ENCODE data around the gene CACNA1H. TPM values are rescaled to one million over a fixed set of nuclear protein-coding genes. Genes with fewer than 3 reads are reported as not detected.
"Not testable (repeated sequence)": the region's sequence is repeated elsewhere in the genome, so short reads cannot be mapped to it uniquely, and the experiment has no call there.

Gene CACNA1H
- total RNA-seq, 1 experiment from 2014 or later, result 0.59 TPM

DNA sequence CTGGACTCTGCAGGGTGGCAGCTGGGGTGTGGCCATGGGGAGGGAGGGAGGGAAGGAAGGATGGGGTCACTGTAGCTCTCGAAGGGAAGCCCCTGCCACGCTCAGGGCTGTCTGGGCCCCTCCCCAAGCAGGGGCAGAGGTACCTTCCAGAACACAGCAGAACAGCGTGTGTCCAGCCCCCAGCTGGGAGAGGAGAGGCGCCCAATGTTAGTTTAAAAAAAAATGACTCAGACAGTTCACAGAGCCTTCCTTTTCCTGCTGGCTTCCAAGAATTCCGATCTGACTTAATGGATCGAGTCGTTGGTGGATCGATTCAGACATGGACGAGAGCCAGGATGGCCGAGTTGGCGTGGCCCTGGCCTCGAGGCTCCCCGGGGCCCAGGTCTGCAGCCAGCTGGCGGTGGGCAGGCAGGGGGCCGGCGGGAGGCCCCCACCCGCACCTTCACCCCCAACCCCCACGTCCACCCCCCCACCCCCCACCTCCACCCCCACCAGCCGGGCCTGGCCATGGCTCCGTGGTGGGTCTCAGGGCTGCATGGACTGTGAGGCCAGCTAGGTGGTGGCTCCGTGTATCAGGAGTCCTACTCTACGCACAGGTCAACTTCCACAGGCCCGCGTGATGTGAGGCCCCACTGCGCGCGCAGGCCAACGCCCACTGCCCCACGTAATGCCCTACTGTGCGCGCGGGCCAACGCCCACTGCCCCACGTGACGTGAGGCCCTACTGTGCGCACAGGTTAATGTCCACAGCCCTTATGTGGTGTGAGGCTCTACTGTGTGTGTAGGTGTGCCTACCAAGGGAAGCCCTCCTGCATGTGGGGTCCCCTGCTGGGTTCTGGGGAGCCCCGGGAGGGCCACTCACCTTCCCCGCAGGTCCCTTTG is 21.8 kb downstream of the CACNA1H start:
- peak; percentile 54 for DNase-seq
- no peak overlapping the region for H3K4me3 ChIP-seq
- H3K27me3 ChIP-seq, result no peaks in the 10 kb centered on the region

DNA sequence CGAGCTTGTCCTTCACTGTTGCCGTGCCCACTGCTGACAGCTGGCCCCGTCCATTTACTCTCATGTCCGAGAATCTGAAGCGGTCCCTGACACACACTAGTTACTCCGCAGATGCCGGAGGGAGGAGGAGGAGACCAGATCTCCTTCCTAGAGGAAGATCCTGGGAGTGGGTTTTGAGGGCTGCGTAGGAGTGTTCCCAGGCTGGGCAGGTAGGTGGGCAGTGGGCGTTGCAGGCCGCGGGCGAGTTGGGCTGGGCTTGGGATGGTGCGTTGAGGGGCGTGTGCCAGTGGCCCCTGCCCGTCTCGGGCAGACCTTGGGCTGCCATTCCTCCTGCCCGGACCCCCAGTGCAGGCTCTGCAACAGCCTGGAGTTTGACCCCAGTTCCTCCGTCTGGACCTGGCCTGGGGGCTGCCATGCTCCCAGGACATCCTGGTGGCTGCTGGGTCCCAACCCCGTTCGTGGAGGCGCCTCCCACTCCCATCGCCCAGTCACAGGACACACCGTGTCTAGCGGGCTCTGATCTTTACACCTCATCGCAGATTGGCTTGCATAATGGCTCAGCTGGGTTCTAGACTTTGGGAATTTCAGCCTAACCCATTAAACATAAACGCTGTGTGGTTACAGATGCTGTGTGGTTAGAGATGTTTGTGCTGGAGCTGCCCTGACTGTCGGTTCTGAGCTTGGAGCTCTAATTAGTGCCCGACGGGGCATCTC is 22.8 kb downstream of the CACNA1H start:
- Histone ChIP-seq H3K27me3 (no peaks in the 10 kb centered on the region), H3K4me3 (no peak overlapping the region), H3K36me3 (no peaks in the 10 kb centered on the region), H3K9me3 (no peaks in the 10 kb centered on the region)
- no peak for DNase-seq

More for the DNA sequence above, 21.8 kb downstream of the CACNA1H start:
- H3K36me3 ChIP-seq, result no peaks in the 10 kb centered on the region
- H3K9me3 ChIP-seq, result no peaks in the 10 kb centered on the region

DNA sequence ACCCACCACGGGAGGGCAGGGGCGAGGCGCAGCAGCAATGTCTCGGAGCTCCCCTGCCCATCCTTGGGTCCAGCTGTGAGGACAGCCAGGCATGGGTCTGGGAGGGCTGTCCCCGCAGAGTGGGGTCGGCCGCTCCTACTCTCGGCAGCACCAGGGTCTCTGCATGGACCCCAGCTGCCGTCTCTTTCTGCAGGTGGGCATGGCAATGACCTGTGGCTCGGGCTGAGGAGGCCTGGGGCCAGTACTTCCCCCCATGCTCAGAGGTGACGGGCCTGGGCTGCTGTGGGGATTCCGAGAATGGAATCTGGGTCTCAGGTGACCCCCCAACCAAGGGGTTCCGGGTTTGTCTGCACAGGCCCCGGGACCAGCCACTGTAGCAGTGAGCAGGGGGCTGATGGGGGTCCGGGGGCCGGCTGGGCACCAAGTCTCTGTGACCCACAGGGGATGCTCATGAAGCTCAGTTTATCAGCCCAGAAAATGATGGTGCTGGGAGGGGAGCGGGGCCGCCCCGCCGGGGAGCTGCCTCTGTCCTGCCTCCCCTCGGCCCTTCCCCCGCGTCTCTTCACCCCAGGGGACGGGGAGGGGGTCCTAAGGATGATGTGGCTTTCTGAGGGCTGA is 23.5 kb downstream of the CACNA1H start:
- Histone ChIP-seq H3K27me3 (no peaks in the 10 kb centered on the region), H3K9me3 (no peaks in the 10 kb centered on the region), H3K36me3 (no peaks in the 10 kb centered on the region), H3K4me3 (no peak overlapping the region)
- no peak for DNase-seq

DNA sequence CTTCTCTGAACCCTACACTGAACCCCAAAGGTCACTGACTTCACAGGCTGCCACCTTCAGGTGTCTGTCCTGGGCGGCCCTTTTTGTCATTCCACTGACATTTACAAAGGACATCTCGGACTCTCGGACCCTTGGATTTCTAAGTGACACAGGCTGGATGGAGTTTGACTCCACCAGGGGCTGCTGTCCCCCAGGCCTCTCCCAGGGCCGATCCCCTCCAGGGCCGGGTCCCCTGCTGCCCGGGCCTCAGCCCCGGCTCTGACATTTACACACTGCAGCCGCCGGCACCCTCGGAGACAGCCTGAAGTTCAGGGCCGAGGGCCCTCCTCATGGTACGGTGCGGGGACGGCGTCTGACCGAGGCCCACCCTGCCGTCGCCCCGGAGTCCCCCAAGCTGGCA is 24.1 kb downstream of the CACNA1H start:
- Histone ChIP-seq H3K36me3 (no peaks in the 10 kb centered on the region), H3K4me3 (no peak overlapping the region), H3K27me3 (no peaks in the 10 kb centered on the region), H3K9me3 (no peaks in the 10 kb centered on the region)
- DNase-seq, result no peak

DNA sequence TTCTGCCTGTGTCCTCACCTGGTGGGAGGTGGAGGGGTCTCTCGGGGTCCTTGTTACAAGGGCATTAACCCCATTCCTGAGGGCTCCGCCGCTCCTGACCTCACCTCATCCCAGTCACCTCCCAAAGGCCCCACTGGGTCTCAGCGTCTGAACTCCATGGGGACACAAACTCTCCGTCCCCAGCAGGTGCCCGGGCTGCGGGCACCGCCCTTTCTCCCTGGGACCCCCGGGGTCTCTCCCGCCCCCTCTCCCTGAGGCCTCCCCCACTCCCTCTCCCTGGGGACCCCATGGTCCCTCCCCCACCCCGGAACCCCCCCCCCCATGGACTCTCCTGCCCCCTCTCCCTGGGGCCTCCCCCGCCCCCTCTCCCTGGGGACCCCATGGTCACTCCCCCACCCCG is 24.8 kb downstream of the CACNA1H start:
- H3K27me3 ChIP-seq, result no peaks in the 10 kb centered on the region
- H3K4me3 ChIP-seq, result no peak overlapping the region
- no peaks in the 10 kb centered on the region for H3K36me3 ChIP-seq
- H3K9me3 ChIP-seq, result no peaks in the 10 kb centered on the region
- DNase-seq, result no peak

DNA sequence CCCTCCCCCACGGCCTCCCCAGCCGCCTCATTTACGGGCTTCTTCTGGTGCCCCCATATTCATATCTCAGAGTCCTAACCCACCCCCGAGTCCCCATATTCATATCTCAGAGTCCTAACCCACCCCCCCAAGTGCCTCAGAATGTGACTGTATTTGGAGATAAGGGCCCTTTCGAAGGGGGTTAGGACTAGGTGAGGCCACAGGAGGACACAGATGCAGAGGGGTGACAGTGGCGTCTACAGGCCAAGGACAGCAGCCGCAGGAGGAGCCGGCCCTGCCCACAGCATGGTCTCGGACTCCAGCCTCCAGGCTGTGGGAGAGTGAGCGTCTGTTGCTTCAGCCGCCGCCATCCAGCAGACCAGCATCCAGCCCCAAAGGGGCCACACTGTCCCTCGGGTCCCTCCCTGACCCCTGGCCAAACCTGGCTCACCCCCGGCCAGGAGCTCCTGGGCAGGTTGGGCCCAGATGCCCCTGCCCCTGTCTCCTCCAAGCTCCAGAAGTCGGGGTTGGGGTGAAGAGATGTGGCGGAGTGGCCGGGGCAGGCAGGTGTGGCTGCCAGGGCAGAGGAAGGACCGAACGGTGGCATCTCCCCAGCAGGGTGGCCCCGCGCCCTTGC is 25.5 kb downstream of the CACNA1H start:
- Histone ChIP-seq H3K36me3 (no peaks in the 10 kb centered on the region), H3K9me3 (no peaks in the 10 kb centered on the region), H3K4me3 (no peak overlapping the region), H3K27me3 (no peaks in the 10 kb centered on the region)
- no peak for DNase-seq

DNA sequence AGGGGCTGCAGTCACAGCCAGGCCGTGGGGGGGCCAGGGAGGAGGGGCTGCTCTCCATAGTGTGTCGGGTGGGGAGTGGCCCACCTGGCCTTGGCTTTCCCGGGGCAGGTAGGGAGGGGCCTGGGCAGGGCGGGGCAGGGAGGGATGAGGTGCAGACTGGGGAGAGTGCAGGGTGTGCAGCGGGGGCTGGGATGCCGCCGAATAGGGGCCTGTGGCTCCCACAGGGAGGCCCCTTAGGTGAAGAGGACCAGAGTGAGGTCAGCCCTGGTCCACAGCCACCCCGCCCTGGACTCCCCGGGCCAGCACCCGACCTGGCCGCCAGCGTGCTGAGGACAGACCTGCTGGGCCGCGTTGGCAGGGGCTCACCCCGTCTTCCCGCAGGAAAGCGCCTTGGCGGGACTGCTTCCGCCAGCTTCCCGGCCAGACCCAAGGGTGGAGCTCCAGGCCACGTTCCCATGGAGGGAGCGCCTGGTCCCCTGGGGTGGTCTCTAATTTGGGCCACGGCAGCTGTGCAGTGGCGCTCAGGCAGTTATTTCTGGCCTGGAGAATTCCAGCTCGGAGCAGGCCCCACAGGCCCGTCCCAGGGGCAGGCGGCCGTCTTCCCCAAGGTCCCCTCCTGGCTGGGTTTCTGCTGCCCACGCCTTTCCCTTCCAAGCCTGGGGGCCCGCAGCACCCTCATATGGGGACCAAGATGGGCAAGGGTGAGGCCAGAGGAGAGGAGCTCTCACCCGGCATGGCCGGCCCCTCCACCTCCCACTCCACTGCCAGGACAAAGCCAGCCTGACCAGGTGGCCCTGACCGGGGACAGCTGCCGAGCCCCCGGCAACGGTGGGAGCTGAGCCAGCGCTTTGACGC is 27.9 kb downstream of the CACNA1H start:
- no peaks in the 10 kb centered on the region for H3K27me3 ChIP-seq
- DNase-seq, result no peak
- no peak overlapping the region for H3K4me3 ChIP-seq
- H3K36me3 ChIP-seq, result no peaks in the 10 kb centered on the region
- no peaks in the 10 kb centered on the region for H3K9me3 ChIP-seq

DNA sequence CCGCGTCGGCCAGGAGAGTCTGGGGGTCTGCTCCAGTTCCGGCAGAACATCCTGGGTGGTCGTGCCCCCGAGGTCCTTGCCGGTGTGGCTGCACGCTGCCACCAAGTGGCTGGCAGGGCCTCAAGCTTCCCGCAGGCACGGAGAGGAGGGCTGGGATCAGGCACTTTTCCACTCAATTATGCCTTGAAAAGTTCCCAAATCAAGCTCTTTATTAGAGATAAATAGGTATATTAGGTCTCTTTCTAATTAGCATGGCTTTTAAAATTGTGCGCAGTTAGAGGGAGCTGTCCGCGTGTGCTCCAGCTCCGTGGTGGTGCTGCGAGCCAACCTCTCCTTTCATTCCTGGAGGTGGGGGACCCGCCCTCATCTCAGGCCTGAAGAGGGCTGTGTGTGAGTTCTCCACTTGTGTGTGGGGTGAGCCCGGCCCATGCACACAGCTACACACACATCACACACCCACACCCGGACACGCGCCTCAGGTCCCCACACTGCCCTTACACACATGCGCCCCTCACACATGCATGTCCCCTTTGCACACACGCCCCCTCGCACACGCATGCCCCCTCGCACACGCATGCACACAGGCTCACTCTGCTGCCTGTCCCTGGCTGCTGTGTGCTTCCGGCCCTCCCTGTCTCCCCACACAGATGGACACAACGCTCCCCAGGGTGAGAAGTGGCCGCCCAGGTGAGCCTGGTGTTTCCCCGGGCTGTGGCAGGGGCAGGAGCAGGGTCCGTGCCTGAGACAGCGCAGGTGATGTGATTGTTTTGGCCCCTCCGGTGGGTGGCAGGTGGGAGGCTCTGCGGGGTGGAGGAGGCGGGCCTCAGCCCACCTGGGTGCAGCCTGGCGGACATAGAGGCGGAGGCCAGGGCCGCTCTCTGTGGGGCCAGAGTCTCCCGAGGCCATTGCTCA is 28.8 kb downstream of the CACNA1H start:
- Histone ChIP-seq H3K4me3 (no peak overlapping the region), H3K27me3 (no peaks in the 10 kb centered on the region), H3K36me3 (no peaks in the 10 kb centered on the region), H3K9me3 (no peaks in the 10 kb centered on the region)
- DNase-seq, result no peak

DNA sequence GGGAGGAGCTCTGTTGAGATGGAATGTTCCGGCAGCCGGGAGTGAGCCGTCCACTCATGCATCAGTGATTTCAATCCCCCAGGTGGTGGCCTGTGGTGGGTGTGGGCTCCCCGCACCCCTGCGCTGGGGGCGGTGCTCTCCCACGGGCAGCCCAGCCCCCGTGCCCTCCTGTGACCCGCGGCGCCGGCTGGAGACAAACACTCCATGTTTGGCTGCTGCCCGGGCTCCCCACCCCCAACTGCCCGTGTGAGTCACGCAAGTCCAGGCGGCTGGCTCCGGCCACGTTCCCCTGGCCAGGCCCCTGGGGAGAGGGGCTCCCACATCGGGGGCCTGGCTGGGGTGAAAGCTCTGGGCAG is 29.4 kb downstream of the CACNA1H start:
- Histone ChIP-seq H3K36me3 (no peaks in the 10 kb centered on the region), H3K9me3 (no peaks in the 10 kb centered on the region), H3K4me3 (no peak overlapping the region), H3K27me3 (no peaks in the 10 kb centered on the region)
- peak; percentile 57 for DNase-seq

DNA sequence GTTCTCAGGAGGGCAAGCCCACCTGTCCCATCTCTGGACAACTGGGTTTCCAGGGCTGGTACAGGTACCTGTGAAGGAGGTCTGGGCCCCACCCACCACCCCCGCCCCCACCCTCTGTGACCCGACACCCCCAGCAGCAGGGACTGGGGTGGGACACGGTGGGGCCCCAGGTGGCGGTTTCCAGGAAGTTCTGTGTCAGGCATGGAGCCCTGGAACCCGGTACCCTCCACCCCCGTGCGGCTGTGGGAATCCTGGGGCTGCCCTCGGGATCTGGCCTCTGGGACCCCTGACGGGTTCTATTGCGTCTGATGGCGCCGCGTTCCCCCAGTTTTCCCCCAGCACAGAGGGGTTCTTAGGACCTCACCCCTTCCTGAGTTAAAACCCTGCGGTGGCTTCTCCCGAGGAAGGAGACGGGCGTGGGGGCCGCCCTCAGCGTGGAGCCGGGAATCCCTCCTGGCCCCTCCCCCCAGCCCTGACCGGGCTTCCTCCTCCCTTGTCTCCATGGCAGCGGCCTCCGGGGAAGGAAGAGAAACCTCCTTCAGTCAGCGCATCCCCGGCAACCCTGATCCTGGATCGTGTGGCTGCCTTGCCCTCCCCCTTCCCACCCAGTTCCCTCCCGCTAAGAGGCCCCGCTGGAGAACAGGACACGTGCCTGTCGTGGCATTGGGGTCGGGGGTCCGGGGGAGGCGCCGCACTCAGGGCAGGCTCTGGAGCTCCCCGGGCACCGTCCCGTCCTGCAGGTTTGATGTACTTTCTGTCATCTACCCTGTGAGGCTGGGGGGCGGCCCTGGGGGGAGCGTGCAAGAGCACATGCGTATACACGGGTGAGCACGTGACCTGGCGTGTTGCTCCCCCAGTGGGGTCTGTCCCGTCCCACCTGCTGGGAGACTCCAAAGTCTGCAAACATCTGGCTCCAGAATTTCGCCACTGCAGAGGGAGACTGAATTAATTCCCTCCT is 30.3 kb downstream of the CACNA1H start:
- Histone ChIP-seq H3K27me3 (peaks cover 2% of the 10 kb centered on the region; the same call in 1 of the 2 replicates), H3K9me3 (no peaks in the 10 kb centered on the region), H3K4me3 (no peak overlapping the region), H3K36me3 (no peaks in the 10 kb centered on the region)
- DNase-seq, result no peak

DNA sequence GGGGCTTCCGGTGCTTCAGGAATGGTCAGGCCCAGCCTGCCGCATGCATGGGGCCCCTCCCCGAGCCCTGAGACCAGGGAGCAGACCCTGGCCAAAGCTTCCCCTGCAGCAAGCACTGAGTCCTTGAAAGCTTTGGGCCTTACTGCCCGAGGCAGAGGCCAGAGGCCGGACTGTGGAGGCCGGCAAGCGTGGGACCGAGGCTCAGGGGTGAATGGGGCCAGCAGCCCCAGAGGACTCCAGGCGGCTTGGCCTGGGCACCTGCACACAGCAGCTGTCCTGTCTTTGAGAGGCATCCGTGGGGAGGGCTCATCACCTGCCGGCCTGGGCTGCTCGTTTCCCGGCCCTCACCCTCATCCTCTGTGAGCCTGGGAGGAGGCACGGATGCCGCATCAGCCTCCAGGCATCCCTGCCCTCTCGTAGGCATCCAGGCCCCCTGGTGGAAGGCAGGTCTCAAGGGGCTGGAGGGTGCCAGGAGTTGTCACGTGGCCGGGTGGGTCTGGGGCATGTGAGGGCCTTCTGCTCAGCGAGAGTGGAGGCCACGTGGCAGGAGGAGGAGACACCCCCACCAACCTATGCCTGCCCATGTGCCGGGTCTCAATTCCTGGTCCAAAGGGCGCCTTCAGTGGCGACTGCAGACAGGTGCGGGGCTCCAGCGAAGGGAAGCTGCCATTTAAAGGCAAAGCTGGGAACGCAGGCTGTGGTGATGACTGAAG is 31.4 kb downstream of the CACNA1H start:
- Histone ChIP-seq H3K36me3 (no peaks in the 10 kb centered on the region), H3K27me3 (peaks cover 2% of the 10 kb centered on the region; the same call in 1 of the 2 replicates), H3K9me3 (no peaks in the 10 kb centered on the region), H3K4me3 (no peak overlapping the region)
- DNase-seq, result peak; percentile 34

DNA sequence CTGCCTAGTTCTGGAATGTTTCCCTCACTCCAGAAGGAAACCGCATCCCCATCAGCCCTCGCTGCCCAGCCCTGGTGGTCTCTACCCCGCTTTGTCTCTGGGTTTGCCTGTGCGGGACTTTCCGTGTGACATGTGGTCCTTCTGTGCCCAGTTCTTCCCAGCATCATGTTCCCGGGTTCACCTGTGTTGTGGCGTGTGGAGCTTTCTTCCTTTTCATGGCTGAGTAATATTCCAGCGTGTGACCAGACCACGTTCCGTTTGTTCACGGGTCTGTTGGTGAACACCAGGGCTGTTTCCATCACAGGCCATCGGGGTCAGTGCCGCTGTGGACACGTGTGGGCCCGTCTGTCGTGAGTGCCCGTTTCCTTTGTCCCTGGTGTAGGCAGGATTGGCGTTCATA is 32.1 kb downstream of the CACNA1H start:
- no peaks in the 10 kb centered on the region for H3K36me3 ChIP-seq
- H3K27me3 ChIP-seq, result peaks cover 2% of the 10 kb centered on the region; the same call in 1 of the 2 replicates
- no peak for DNase-seq
- no peaks in the 10 kb centered on the region for H3K9me3 ChIP-seq
- no peak overlapping the region for H3K4me3 ChIP-seq

DNA sequence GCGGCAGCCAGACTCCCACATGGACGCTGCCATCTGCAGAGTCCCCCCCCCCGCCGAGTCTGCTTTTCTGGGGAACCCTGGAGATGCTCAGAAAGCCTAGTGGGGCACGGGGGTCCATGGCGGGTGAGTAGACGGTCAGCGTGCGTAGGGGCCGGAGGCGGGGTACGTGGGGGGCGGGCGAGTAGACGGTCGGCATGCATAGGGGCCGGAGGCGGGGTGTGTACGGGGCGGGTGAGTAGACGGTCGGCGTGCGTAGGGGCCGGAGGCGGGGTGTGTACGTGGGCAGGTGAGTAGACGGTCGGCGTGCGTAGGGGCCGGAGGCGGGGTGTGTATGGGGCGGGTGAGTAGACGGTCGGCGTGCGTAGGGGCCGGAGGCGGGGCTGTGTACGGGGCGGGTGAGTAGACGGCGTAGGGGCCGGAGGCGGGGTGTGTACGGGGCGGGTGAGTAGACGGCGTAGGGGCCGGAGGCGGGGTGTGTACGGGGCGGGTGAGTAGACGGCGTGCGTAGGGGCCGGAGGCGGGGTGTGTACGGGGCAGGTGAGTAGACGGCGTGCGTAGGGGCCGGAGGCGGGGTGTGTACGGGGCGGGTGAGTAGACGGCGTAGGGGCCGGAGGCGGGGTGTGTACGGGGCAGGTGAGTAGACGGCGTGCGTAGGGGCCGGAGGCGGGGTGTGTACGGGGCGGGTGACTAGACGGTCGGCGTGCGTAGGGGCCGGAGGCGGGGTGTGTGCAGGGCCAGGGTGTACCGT is 32.7 kb downstream of the CACNA1H start:
- H3K36me3 ChIP-seq, H3K4me3 ChIP-seq, H3K27me3 ChIP-seq, DNase-seq, H3K9me3 ChIP-seq: not testable (repeated sequence)
